HK-2 (cell line): ENCODE data around the gene SUDS3.

Experiments used
- DNase-seq: peaks from one replicate; pipeline ENCODE4 v3.0.0-alpha.2; 2018; ENCODE audit not compliant: unreplicated experiment

Gene SUDS3

DNA sequence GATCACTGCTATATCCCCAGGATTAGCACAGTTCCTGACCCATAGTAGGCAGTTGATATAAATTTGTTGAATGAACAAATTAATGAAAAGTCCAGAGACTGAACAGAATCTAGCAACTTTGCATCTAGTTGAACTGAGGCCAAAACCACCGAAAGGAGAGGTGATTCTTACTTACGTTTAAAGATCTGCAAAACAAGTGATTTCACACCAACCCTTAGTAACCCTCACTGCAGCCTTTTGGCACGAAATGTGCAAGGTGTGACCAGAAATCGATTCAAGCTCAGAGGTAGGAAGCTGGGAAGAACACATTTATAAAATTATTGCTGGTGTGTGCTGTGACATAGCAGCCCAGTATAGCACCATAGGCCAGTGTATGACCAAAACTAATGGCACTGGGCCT, 70.8 kb downstream of the SUDS3 start:
- no peak for DNase-seq

DNA sequence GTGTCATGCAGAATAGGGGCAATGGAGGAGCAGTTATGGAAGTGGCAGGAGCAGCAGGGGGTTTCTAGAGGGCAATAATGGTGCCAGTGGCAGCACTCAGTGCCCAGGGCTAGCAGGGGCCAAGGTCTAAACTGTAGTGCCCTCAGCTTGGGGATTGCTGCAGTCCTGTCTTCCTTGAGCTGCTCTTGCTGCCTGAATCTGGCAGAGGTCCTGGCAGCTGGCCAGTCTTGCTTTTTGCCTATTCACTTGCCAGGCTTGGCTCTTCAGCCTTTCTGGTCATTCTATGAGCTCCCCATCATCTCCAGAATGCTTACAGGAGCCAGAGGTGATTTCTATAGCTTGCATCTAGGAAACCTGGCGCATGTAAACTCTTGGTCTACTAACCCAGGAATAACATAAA, 72.0 kb downstream of the SUDS3 start:
- DNase-seq = no peak

DNA sequence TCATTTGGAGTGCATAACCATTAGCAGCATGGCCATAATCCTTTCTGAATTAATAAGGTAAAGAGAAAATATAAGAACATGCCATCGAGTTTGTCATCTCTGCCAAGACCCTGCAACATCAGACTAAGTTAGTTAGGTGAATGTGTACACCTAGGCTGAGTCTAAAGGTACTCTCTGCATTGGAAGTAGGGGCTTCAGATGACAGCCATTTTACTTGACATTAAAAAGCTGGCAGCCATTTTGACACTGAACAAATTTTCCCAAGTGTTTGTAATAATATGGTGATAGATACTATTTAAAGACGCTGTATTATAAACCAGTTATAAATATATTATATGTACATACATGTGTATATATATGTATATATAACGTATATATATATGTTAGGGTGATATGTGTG, 79.0 kb downstream of the SUDS3 start:
- DNase-seq = no peak

DNA sequence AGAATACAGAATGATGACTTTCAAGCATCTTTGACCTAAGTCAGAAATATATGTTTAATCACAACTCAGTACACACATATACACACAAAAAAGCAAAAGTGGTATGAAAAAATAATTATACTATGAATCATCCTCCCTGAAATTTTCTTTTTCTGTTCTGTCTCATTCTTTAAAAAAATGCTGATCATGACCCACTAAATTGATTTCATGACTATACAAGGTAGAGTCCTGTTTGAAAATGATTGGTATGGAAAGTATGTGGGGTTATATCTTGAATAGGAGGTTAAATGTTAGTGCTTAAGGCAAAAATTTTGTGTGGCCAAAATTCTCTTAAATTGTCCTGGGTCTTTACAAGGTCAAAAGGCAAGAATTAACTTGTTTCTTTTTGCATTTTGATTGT, 80.4 kb downstream of the SUDS3 start:
- no peak for DNase-seq

DNA sequence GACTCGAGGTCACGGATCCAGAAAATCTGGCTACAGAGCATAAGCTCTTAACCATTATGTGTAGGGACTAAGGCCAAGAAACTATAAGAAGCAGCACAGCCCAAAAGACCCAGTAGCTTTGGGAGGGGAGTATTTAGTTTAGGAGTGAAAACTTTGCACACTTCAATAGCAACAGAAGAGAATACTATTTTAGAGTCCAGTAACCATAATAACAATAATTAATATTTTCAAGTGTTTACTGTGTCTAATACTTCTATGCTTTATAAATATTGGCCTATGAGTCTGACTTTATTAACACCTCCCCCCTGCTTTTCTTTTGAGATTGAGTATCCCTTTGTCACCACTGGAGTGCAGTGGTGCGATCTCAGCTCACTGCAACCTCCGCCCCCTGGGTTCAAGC, 82.8 kb downstream of the SUDS3 start:
- DNase-seq = no peak

DNA sequence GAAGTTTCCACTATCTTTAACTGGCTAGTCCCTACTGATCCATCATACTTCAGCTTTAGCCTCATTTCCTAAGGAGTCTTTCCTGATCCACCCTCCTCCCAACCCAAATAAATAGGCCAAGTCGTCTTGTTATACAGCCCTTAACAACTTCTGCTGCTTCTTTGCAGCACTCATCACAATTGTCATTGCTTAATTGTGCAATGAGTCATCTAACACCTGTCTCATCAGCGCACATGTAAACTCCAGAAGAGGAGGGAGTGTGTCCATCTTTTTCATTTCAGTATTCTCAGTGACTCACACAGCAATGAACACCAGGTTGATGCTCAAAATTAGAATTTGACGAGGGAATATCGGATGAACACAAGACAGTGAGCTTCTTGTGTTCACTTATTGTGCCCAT, 87.3 kb downstream of the SUDS3 start:
- DNase-seq = no peak

DNA sequence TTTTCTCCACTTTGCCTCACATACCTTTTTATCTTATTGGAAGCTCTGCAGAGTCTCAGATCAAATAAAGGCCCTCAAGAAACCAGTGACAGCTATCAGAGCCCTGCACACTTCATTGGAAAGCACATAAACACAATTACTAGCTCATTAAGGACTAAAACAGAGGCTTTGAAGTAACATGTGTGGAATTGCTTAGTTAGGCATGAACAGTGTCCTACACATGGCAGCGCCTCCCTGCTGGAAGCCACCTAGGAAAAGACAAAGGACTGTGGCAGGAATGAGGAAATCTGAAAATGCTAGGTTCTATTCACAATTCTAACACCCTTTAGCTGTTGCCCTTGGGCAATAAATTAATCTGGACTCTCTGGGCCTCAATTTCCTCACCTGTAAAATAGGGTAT, 89.4 kb downstream of the SUDS3 start:
- no peak for DNase-seq
